Endothelial cell of umbilical vein (primary cell): ENCODE data around the gene TMEM131.
"Not testable (repeated sequence)": the region's sequence is repeated elsewhere in the genome, so short reads cannot be mapped to it uniquely, and the experiment has no call there.

Experiments
- CTCF ChIP-seq, 2 donors: IDR thresholded peaks; 1 replicate in 1 of 2; 2 replicates in 1 of 2; pipeline ENCODE4 v1.5.1; 2011; ENCODE audit warnings: low read length in 2 of 2, mild to moderate bottlenecking in 2 of 2, moderate library complexity in 2 of 2, control low read depth in 1 of 2, inconsistent platforms in 1 of 2, low read depth in 1 of 2; ENCODE audit not compliant: insufficient read depth in 1 of 2; ENCODE audit errors: extremely low read depth in 1 of 2
- EZH2 ChIP-seq: IDR thresholded peaks from 2 replicates; pipeline ENCODE4 v1.6.1; 2012; ENCODE audit warnings: borderline replicate concordance, low read depth, mild to moderate bottlenecking, moderate library complexity, low read length, inconsistent platforms; ENCODE audit not compliant: severe bottlenecking
- FOS ChIP-seq: IDR thresholded peaks from 2 replicates; pipeline ENCODE4 v1.6.1; 2011; ENCODE audit warnings: mild to moderate bottlenecking, low read length, moderate library complexity, borderline replicate concordance; ENCODE audit not compliant: insufficient read depth
- GATA2 ChIP-seq: IDR thresholded peaks from 2 replicates; pipeline ENCODE4 v1.7.0; 2011; ENCODE audit warnings: low read depth, mild to moderate bottlenecking, moderate library complexity, mixed read lengths, low read length; ENCODE audit not compliant: insufficient read length, insufficient read depth
- MAX ChIP-seq: IDR thresholded peaks from 2 replicates; pipeline ENCODE4 v1.6.1; 2011; ENCODE audit not compliant: insufficient read depth, insufficient read length
- POLR2A ChIP-seq: IDR thresholded peaks from 2 replicates; pipeline ENCODE4 v1.6.1; 2012; ENCODE audit warnings: low read depth, mild to moderate bottlenecking, control low read depth, low read length
- POLR2AphosphoS5 ChIP-seq: IDR thresholded peaks from 2 replicates; pipeline ENCODE4 v1.6.1; 2012; ENCODE audit warnings: low read depth, mild to moderate bottlenecking, control low read depth, low read length, moderate library complexity; ENCODE audit not compliant: insufficient read depth

- TF ChIP-seq EZH2; CTCF (IDR thresholded peaks at IDR 0.05; ENCODE audit: extremely low read depth in 1 of 2, insufficient read depth in 1 of 2, low read depth in 1 of 2, low read length in 2 of 2); POLR2A; GATA2; FOS; POLR2AphosphoS5; MAX: not testable (repeated sequence)
These were observed 117.4 kb downstream of the TMEM131 start for GRCh38 chr2:97878317-97878716.
